ENCODE measurements around the gene ANTKMT. TPM values are rescaled to one million over a fixed set of nuclear protein-coding genes. Genes with fewer than 3 reads are reported as not detected.

The ANTKMT gene
- total and polyA plus RNA-seq, 2 experiments from 2014 or later, result 55.1 to 82.6 TPM

GRCh38 chr16:680625-680945 lies 40.4 kb upstream of the ANTKMT start:
- H3K9me3 ChIP-seq (ENCODE audit: low read depth), result no peaks in the 10 kb centered on the region
- peak overlapping the region; percentile 95 for H3K4me3 ChIP-seq
- peak overlapping the region; percentile 92 for H3K27ac ChIP-seq
- peaks cover 13% of the 10 kb centered on the region for H3K4me1 ChIP-seq (ENCODE audit: low read depth)
- H3K36me3 ChIP-seq, result peaks cover 24% of the 10 kb centered on the region
- no peak for DNase-seq (ENCODE audit: low read depth in 1 of 2, low spot score in 1 of 2)
- TF ChIP-seq CTCF (IDR thresholded peaks at IDR 0.05; ENCODE audit: low read depth, low read length), result no peak
- H3K27me3 ChIP-seq, result no peaks in the 10 kb centered on the region

GRCh38 chr16:680967-681745 lies 39.8 kb upstream of the ANTKMT start:
- peak; percentile 18 for TF ChIP-seq CTCF (IDR thresholded peaks at IDR 0.05; ENCODE audit: low read depth, low read length)
- Histone ChIP-seq H3K36me3 (peaks cover 24% of the 10 kb centered on the region), H3K4me1 (ENCODE audit: low read depth) (peaks cover 13% of the 10 kb centered on the region), H3K27ac (peak overlapping the region; percentile 92), H3K27me3 (no peaks in the 10 kb centered on the region), H3K4me3 (peak overlapping the region; percentile 95), H3K9me3 (ENCODE audit: low read depth) (no peaks in the 10 kb centered on the region)
- DNase-seq (ENCODE audit: low read depth in 1 of 2, low spot score in 1 of 2), result peak; percentile 40 to 63

- no peak for TF ChIP-seq CTCF (IDR thresholded peaks at IDR 0.05; ENCODE audit: low read depth, low read length)
- H3K27ac ChIP-seq, result no peak overlapping the region
- no peaks in the 10 kb centered on the region for H3K9me3 ChIP-seq (ENCODE audit: low read depth)
- H3K4me3 ChIP-seq, result no peak overlapping the region
- H3K27me3 ChIP-seq, result no peaks in the 10 kb centered on the region
- peaks cover 13% of the 10 kb centered on the region for H3K4me1 ChIP-seq (ENCODE audit: low read depth)
- H3K36me3 ChIP-seq, result peaks cover 29% of the 10 kb centered on the region
- peak in 1 of 2 donors; percentile 43 for DNase-seq (ENCODE audit: low read depth in 1 of 2, low spot score in 1 of 2)
Observed at GRCh38 chr16:681746-682427, 39.1 kb upstream of the ANTKMT start.

- H3K9me3 ChIP-seq (ENCODE audit: low read depth), result no peaks in the 10 kb centered on the region
- peaks cover 32% of the 10 kb centered on the region for H3K36me3 ChIP-seq
- DNase-seq (ENCODE audit: low read depth in 1 of 2, low spot score in 1 of 2), result no peak
- no peak overlapping the region for H3K4me3 ChIP-seq
- TF ChIP-seq CTCF (IDR thresholded peaks at IDR 0.05; ENCODE audit: low read depth, low read length), result no peak
- H3K27ac ChIP-seq, result peak overlapping the region; percentile 7
- H3K4me1 ChIP-seq (ENCODE audit: low read depth), result peaks cover 13% of the 10 kb centered on the region
- H3K27me3 ChIP-seq, result no peaks in the 10 kb centered on the region
Observed at GRCh38 chr16:682493-683395, 38.2 kb upstream of the ANTKMT start.

GRCh38 chr16:683396-684070 lies 37.4 kb upstream of the ANTKMT start:
- DNase-seq (ENCODE audit: low read depth in 1 of 2, low spot score in 1 of 2), result no peak
- no peaks in the 10 kb centered on the region for H3K9me3 ChIP-seq (ENCODE audit: low read depth)

More at GRCh38 chr16:683396-684070, 37.4 kb upstream of the ANTKMT start:
- no peaks in the 10 kb centered on the region for H3K27me3 ChIP-seq
- no peak for TF ChIP-seq CTCF (IDR thresholded peaks at IDR 0.05; ENCODE audit: low read depth, low read length)
- peaks cover 32% of the 10 kb centered on the region for H3K36me3 ChIP-seq
- H3K4me3 ChIP-seq, result peak overlapping the region; percentile 71
- H3K27ac ChIP-seq, result peak overlapping the region; percentile 71
- H3K4me1 ChIP-seq (ENCODE audit: low read depth), result peaks cover 13% of the 10 kb centered on the region
